GM18951 (cell line): ENCODE data around the gene STAT3.

Source experiments
- POLR2A ChIP-seq: IDR thresholded peaks from 4 replicates; pipeline ENCODE4 v1.6.1; 2011; ENCODE audit warnings: mild to moderate bottlenecking; ENCODE audit not compliant: insufficient read length, insufficient read depth; ENCODE audit errors: extremely low read depth
- in situ Hi-C: fragments of 300-500 bp; cut with MboI; formaldehyde crosslinking; loops from one replicate; pipeline ENCODE4 v1.12.0; 2022; ENCODE audit warnings: low sequenced_read_pairs, mixed read lengths, inconsistent platforms; ENCODE audit not compliant: unreplicated experiment

STAT3 gene

DNA sequence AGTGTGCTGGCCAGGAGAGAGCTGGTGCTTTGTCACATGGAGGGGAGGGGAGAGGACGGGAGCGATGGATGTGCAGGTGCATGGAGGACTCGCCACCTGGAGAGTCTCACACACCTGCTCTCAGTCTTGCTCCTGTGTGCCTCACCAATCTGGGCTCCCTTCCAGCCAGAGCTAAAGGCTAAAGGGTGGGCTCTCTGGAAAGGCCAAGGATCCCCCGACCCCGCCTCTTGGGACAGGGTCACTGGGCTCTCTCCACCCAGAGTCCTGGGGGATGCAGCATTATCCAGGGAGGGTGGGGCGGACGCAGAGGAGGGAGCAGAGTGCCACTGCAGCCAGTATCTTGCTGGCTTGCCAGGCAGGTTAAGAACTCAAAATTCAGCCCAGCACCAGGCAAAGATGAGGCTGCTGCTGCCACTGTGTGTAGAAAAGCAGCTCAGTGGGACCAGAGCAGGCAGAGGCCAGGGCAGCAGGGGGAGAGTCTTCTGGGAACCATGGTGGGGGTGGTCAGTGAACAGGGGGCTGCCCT lies 106.6 kb downstream of the STAT3 start:
- TF ChIP-seq POLR2A = no peak
- in situ Hi-C loops = no loop called here

DNA sequence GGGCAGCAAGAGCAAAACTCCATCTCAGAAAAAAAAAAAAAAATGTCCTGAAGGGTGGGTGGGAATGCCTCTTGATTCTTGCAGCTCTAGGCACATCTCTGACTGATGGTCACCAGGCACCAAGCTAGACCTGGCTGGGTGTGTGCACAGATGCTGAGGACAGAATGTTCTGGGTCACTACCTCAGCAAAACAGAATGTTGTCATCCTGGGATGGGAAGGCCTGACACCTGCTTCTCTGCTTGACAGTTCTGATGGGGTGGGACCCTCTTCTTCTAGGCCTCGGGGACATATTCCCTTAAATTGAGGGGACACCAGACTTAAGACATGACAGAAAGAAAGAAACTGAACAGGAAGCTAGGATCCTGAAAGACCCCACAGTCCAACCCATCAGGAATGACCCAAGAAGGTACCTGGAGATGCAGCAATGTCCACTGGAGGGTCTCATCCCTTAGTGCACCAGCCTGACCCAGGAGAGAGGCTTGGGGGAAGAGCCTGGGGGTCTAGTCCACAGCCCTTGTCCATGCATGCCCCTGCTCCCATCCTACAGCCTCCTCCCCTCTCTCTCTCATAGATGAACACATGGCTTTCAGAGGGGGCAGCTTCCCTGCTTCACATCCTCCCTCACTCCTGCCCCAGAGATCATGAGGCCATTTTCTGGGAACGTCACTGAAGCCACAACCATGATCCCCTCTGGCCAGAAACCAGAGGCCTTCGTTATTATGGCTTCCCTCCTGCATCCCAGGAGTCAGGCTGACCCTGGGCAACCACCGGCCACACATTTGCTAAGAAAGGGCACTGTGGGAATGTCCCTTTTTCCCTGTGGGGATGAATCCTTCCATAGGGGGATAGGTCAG lies 108.2 kb downstream of the STAT3 start:
- in situ Hi-C loops = no loop called here
- TF ChIP-seq POLR2A = no peak

DNA sequence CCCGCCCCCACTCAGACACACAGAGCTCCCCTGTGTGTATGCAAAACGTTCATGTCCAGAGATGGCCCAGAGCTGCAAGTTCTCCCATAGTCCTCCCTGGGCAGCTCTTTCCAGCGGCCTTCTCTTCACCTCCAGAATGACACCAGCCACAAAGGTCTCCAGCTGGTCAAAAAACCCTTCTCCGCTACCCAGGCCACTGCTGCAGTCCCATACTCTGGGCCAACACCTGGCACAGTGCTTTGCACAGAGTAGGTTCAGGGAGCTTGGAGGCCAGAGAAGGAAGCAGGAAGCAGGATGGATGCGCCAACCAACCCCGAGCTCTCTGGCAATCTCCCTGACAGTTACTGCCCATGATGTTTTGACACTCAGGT lies 110.9 kb downstream of the STAT3 start:
- in situ Hi-C loops = no loop called here
- TF ChIP-seq POLR2A = no peak

DNA sequence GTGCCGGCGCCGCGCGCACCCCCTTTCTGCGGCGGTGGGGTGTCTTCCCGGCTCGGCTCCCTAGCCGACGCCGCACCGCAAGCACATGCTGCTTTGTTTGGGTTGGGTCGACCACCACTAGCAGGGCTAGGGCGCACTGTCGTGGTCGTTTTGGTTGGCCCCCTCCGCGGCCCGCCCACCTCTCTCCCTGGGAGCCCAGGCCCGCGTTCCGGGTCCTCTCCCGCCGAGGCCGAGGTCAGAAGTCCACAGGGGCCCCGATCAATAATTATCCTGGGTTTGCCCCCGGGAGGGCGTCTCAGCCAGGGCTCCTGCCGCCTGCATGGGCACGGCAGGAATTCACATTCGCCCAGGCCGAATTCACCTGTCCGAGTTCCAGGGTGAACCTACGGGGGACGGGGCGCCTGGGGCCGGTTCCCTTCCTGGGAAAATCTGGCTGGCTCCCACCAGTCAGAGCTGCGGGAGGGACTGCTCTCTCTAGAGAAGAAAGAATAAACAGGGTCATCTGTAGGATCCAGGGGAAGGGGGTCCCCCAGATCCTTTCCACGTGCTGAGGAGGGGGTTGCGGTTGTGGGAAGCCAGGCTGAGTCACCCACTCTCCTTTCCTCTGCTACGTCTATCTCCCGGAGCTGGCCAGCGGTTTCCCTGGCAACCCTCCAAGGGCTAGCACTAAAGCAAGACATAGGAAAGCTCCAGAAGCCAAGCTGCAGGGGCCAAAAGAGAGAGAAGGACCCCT lies 111.5 kb downstream of the STAT3 start:
- no peak for TF ChIP-seq POLR2A
- in situ Hi-C loops = no loop called here

DNA sequence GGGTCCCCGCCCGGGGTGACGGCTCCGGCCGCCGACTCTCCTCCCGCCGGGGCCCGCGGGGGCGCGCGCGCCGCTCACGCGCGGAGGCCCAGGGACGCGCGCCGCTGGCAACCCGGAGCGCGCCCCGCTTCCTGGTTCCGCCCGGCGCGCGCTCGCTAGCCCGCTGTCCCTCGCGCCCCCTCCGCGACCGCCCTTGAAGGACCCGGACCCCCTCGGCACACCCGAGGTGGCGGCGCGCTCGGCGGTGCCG lies 112.0 kb downstream of the STAT3 start, which contains the start of gene STAT5B:
Gene STAT5B, minus strand, starts transcription at position 33 of the 250 bp plus-strand sequence. CDS start 44,264 bp downstream, outside the sequence.
- peak; percentile 83 for TF ChIP-seq POLR2A
- in situ Hi-C loops = no loop called here

DNA sequence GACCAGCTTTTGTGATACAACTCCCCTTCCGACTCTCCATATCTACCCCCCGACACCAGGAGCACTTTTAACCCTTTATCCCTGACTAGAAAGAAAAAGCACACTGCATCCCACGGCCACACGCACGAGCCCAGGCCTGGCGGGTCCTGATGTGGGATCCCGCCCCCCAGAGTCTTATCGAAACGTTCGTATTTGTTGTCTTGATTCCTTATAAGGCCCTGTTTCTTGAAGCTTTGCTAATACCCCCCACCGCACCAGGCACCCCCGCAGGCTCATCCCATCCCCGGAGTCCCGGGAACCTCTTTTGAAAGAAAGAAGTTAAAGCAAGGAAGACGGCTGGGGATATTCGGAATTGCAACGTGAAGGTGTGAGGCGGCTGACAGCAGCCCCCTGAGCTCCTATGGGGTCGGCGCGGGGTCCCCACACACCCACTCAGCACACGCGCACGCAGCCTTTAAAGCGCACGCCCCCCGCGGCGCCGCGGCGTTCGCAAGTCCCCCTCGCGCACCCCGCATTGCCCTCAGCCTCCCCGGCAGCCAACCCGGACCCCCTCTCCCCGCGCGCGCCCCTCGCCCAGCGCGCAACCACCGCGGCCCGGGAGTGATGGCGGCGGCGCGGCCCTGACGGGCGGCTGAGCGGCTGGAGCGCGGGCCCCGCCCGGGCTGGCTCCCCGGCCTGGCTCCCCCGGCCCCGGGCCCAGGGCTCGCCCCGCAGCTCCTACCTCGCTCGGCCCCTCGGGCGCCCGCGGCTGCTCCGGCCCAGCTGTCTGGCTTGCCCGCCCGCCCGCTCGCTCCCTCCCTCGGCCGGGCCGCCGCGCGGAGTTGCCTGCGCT lies 112.5 kb downstream of the STAT3 start:
- in situ Hi-C loops = no loop called here

DNA sequence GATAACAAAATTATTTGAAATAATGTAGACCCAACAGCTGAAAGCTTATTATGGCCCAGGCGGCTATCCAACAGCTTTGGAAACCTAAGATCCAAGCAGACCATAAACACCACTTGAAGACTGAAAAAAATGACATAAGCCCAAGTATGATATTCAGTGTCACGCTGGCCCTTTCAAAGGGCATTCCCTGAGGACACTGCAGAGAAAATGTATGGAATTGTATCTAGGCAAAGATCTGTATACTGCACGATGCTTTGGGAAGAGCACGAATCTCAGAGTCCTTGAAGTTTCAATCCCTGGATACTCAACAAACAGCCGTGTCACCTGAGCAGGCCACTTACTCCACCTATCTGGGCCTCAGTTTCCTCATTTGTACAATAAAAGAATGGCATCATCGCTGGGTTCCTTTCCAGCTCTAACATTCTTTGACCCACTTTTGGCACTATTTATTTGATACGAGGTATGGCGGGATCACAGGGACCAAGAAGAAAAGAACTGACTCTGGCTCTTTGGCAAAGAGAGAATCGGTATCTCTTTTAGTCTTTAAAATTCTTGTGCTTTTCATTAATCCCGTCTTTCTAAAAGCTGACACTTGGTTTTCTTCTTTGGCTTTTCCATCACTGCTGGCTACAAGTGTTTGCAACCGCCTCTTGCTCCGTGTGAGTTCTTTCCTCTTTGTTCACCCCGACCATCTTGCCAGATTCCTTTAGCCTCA lies 113.3 kb downstream of the STAT3 start:
- in situ Hi-C loops = no loop called here
- TF ChIP-seq POLR2A = no peak

More for the DNA sequence above, 112.5 kb downstream of the STAT3 start:
- TF ChIP-seq POLR2A = no peak

DNA sequence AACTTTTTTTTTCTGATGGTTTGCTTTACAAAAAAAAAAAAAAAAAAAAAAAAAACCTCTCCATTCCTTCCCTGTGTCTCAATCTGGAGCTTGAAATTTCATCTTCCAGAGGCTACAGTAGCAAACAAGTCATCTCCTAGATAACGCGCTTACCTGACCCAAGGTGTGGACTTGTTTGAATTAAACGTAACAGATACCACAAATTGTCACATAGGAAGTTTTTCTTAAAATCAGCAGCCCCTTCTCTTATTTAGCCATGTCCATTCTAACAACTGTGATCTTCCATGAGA lies 114.0 kb downstream of the STAT3 start:
- TF ChIP-seq POLR2A = no peak
- in situ Hi-C loops = no loop called here

DNA sequence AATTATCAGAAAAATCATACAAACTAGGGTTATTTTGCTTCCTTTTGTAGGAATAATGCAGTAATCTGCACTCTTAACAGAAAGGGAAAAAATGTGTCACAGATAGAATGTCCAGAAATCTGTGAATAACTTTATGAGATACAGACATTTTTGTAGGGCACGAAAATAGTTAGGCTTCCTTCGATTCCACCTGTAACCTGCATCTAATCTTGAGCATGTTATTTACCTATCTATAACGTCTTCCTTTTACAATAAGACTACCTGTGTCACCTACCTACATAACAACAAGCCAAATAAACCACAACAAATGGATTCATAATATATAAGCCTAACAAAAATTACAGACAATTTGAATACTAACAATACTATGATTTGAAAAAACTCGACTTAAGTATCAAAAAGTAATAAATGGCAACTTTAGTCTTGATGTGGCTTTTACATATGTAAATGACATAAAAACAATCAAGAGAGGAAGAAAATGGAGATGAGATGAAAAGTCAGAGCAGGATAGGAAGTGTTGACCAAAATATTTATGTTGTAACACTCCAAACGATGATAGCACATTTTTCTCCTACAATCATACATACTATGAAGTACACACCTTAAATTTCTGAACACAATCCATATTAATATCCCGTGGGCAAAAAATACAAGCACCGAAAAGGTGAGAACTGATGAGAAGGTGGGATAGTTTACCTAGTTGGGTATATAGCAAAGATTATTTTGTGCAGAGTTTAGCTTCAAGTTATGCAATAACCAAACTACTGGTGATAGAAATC lies 114.6 kb downstream of the STAT3 start:
- TF ChIP-seq POLR2A = no peak
- in situ Hi-C loops = no loop called here

DNA sequence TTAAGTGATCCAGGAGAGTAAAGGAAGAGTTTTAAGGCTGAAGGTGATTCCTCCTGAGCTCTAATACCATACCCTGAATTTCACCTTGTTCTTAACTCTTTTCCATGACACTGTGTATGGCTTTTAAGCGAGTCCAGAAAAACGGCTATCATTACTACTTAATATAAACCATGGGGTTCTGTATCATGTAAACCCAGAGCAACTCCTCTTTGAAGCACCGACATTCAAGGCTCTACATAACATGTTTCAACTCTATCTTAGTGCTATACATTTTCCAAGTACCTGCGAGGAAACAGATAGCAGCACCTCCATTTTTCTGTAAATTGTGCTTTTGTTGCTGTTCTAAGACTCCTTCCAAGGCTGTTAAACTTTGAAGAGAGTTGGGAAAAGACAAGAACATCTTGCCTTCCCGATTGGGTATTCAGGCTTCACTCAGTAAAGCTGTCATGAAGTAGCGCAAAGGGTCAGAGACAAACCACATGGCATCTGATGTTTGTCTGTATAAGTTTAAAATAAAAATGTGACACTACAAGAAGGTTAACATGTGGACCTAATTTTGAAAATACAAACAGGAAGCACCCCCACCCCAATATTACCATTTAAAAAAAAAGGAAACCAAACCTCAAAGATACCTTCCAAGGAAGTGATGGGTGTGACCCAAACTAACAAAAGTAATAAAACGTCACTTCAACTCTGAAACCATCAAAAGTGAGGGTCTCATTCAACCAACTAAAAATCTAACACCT lies 115.9 kb downstream of the STAT3 start:
- no peak for TF ChIP-seq POLR2A
- in situ Hi-C loops = no loop called here

DNA sequence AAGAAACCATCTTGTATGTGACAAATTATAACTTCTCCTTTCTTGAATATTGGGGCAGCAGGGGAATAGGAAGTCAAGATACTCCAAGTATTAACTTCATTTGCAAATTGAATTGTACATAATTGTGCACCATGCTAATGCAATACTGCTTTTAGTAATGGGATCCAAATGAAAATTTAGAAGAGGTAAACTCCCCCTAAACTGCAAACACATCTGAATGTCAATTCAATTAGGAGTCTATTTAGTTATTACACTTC lies 116.5 kb downstream of the STAT3 start:
- in situ Hi-C loops = no loop called here
- TF ChIP-seq POLR2A = no peak
